ENCODE data around the gene PHC3.

PHC3 gene

DNA sequence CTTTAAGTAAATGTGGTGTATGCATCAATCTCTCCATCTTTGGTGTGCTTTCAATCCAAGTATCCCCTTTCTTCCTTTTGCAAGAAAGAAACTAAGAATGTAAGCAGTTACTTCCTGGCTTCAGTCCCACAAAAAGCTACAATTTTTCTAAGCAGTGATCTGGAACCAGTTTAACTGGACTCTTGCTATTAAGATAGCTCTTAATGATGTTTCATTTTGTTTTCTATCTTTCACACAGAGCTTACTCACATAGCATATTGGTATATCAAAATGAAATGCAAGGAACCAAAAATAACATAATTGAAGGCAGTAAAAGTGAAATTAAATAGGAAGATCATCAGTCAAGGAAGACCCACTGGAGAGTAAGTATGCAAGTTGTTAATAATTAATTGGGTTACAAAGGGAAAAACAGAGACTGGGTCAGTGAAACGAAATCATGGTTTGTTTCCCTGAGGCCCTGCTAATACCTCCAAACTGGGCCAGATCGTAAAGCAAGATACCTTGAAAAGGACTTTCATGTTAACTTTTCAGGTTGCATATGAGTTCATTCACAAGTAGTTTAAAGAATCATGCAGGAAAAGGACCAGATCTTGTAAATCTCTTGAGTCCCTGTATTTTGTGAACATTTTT, 101.9 kb downstream of the PHC3 start:
- no peak for DNase-seq (ENCODE audit: low spot score)

DNA sequence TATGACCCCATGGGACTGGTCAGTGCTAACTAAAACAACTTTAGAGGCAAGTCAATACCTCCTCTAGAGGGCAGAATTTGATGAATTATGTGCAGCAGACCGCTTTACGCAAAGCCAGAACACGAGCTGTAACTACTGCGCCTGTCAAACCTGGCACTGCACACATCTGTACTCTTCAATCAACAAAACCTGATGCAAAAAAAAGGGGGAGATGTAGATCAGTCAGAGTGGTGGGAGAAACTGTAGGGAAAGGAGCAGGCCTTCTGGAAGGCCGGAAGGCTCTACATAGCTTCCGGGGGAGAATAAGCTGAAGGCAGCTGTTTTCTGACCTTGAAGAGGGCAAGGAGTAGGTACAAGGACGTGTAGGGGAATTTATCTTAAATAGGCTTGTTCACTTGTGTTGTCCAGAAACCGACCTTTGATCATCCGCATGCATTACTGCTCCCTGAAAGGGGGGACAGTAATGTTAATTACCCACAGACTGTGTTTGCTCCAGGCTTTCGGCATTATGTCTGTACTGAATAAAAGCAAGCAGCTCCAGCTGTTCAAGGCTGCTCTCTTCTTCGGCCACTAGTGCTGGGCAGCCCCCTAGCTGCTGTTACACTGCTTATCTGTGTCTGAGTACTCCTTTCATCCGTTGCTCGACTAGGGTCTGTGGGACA, 102.8 kb downstream of the PHC3 start:
- DNase-seq (ENCODE audit: low spot score) = peak; percentile 25

DNA sequence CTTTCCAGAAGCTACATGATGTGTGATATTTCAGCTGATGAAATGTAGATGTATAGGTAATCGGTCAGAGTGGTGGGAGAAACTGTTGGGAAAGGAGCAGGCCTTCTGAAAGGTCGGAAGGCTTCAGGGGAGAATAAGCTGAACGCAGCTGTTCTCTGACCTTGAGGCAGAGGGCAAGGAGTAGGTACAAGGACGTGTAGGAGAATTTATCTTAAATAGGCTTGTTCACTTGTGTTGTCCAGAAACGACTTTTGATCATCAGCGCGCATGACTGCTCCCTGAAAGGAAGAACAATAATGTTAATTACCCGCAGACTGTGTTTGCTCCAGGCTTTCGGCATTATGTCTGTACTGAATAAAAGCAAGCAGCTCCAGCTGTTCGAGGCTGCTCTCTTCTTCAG, 104.2 kb downstream of the PHC3 start:
- no peak for DNase-seq (ENCODE audit: low spot score)

DNA sequence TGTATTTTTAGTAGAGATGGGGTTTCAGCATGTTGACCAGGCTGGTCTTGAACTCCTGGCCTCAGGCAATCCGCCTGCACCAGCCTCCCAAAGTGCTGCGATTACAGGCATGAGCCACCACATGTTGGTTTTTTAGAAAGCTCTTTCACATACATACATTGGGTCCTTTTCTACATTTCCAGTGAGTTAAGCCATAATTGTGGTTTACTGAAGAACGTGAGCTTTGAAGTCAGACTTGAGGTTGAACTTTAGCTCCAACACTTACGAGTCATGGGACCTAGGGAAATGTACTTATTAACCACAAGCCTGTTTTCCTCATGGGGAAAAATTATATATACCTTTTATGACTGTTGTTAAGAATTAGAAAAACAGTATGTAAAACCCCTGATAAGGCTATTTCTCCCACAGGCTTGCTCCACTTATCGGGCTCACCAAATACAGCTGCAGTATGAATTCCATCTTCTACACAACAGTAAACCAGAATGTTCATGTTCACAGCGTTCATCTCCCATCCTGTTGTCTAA, 104.8 kb downstream of the PHC3 start:
- DNase-seq (ENCODE audit: low spot score) = no peak

DNA sequence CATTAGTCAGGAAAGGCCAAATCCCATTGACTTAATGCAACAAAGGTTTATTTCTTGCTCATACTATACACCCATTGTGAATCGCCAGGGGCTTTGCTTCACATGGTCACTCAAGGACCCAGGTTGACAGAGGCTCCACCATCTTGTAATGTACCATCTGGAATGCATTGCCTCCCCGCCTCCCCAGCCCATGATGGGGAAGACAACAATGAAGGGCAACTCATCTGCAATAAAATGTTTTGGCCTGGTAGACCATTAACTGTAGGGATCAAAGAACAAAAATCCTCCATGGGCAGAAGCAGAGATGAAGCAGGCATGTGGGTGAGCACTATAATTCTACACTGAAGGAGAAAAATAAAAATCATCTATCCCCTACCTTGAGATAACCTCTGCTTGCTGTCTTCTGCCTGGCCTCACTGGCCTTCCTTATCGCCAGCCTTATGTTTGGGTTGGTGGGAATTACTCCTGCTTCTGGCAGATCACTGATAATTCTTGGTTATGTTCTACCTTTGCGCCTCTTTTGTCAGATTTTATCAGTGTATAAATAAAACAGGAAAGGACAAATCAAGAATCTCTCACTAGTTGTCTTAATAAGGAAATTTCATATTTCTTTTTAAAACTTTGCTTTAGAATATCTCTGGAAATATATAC, 106.0 kb downstream of the PHC3 start:
- DNase-seq (ENCODE audit: low spot score) = no peak

DNA sequence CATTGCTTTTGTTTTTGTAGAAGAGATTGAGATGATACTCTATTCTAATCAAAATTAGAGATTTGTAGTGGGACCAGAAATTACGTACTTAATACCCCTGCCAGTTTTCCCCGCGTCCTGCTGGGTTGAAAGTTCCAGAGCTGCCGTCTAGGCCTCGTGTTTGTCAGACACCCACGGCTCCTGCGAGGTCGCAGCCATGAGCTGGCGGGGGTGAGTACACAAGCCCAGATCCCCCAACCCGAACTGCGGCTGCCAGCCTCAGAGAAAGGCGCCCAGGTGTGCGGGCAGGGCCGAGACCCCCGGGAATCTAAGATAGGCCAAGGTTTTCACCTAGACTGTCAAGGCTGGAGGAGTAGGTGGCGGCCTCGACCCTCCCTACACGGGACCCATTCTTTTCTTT, 117.4 kb downstream of the PHC3 start:
- no peak for DNase-seq (ENCODE audit: low spot score)

DNA sequence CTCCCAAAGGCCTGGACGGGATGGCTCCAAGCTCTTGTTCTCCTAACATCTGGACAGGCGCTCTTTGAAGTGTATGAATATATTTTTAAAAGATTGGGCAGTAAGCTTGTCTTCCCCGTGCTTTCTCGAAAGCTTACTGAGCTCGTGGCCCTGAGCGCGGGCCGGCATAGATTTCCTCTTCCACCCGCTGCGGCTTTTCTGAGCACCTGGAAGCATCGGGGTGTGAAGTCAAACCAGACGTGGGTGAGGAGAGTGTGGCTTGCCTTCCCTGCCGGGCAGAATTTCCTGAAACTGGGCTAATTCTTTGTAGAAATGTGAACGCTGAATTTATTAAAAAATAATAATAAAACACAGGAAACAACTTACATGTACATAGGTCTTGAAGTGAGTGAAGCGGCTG, 117.8 kb downstream of the PHC3 start:
- no peak for DNase-seq (ENCODE audit: low spot score)

DNA sequence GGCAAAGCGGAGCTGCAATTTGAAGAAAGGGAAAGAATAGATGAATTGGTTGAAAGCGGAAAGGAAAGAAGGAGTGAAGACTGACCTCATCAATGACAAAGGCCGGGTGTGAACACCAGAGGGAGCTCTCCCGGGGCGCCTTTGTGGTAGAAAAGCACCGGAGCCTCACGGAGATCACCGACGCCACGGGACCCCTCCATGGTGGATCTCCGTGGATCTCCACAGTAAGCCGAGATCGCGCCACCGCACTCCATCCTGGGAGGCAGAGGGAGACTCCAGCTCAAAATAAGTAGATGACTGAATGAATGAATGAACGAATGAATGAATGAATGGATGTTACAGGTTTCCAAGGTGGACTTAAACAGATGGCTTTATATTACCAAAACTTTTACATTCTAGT, 118.8 kb downstream of the PHC3 start:
- no peak for DNase-seq (ENCODE audit: low spot score)

DNA sequence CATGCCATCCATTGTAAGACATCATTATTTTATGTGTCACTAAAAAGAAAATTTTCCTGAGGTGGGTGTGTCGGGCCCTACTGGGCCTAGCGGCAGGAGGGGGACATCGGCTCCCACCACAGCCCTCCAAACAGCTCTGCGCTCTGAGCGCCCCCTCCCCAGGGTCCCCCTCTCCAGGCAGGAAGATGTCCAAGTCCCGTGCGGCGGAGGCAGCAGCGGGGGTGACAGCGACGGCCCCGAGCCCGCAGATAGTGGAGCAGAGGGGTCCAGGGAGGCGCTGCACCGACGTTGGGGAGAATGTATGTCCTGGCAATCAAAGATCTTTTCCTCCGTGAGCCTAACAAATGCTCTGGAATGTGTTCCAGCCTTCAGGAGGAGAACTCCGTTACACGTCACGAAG, 119.5 kb downstream of the PHC3 start:
- DNase-seq (ENCODE audit: low spot score) = no peak

DNA sequence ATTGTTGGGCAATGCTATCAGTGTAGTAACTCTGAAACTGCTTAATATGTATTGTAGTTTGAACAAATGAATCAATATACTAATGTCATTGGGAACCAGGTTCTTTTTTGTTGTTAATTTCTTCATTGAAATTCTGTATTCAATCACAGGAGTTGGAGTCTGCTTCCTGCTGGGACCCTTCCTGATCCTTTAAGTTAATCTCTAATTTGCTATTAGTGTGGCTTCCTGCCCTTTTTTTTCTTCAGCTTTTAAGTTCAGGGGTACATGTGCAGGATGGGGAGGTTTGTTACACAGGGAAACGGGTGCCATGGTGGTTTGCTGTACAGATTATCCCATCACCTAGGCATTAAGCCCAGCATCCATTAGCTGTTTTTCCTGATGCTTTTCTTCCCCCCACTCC, 122.1 kb downstream of the PHC3 start:
- no peak for DNase-seq (ENCODE audit: low spot score)

DNA sequence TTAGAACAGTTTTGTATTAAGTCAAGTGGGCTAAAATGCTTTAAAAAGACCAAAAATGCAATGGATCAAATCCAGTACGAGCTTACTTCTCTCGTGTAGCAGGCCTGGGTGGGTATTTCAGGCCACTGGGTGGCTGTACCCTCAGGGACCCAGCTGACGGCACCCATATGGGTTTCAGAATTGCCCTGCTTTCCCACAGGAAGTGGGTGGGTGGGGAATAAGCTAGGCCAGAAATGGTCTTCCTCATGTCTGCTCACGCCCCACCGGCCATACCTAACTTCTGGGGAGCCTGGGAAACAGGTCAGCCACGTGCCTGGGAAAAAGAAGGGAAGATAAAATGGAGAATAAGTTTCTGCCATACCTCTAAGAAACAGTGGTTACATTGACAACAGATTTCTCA, 123.4 kb downstream of the PHC3 start:
- DNase-seq (ENCODE audit: low spot score) = no peak

DNA sequence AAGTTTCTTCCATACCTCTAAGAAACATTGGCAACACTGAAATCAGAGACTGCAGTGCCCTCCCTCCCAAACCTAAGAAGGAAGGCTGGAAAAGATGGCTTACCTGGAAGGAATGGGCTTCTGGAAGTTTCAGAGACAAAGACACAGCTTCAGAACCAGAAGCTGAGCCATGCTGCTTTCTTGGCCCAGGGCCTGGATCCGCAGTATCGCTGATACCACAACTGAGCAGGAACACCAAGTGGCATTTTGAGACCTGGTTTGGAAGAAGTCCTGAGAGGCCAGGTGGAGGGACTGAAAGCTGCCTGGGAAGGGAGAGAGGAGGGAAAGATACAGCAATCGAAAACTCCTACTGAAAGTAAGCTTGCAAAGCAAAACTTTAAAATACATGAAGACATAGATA, 124.0 kb downstream of the PHC3 start:
- no peak for DNase-seq (ENCODE audit: low spot score)

DNA sequence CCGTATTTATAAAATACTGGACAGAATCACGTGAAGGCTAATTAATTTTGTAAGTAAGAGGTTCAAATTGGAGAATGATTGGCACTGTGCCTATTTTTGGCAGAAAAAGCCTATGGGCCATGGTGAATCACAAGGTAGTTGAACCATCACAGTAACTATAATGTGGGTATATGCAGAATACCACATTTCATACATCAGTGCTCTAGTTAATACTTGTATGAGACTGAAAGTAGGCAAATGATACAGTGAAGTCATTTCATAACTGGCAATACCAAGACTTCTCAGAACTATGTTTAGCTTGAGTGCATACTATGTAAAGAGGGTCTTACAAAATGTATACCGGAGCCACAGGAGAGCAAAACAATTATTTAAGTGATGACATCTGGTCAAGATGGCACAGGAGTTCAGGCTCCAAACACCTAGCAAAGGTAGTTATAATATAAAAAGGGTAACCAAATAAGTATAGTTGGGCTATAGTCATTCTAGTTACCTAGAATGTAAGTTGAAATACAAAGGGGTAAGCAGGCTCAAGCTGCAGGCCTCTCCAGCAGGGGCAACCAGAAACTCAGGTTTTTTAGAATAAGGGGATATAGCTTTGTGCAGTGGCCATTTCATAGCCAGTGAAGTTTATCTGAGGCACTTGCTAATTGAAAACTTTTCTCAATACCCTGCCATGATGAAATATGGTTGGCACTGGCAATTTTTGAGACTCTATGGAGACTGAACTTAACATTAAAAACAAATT, 124.7 kb downstream of the PHC3 start:
- DNase-seq (ENCODE audit: low spot score) = no peak

DNA sequence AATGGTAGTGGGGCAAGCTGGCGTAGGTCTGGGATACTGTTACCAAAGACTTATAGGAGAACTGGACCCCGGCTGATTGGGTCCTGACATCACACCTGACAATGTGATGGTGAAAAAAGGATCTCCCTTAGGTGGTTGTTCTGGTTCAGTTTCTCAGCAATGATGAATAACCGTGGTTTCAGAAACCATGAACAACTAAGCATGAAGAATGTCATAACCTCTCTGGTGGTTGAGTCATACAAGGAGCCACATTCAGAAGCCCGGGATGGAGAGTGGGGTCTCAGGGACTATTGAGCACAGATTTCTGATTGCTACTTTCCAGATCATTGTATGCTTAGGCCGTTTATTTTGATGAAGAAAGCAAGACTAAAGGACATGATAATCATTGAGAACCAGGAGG, 126.3 kb downstream of the PHC3 start:
- no peak for DNase-seq (ENCODE audit: low spot score)

DNA sequence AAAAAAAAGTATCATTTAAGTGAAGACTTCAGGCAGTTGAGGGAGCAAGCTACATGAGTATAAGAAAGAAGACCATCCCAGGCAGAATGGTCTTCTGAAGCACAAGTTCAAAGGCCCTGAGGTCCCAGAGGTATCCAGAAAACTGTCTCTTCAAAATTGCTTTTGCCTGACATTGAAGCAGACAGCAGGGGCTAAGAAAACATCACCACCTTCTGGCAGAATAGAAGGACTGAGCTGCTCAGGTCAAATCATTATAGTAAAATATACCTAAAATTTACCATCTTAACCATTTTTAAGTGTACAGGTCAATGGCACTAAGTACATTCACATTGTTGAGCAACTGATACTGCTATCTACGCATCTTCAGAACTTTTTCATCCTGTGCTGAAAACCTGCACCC, 127.3 kb downstream of the PHC3 start:
- no peak for DNase-seq (ENCODE audit: low spot score)

DNA sequence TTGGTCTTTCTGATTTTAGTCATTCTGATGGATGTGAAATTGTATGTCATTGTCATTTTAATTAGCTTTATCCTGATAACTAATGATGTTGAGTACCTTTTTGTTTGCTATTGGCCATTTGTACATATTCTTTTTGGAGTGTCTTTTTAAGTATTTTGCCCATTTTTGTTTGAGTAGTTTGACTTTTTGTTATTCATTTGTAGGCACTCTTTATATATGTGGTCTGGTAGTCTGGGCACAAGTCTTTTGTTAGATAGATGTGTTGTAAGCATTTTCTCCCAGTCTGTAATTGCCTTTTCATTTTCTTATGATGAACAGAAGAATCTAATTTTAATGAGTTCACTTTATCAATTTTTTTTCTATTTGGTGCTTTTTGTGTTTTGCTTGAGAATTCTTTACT, 129.1 kb downstream of the PHC3 start:
- DNase-seq (ENCODE audit: low spot score) = no peak

DNA sequence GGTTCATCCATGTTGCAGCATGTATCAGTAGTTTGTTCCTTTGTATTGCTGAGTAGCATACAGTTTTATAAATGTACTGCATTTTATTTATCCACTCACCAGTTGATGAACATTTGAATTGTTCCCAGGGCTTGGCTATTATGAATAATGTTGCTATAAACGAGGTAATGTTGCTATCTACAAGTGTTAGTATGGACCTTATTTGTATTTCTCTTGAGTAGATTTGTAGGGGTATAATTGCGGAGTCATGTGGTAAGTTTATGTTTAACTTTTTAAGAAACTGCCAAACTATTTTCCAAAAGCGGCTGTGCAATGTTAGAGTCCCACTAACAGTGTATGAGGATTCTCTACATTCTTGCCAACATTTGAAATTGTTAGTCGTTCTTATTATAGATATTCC, 130.8 kb downstream of the PHC3 start:
- DNase-seq (ENCODE audit: low spot score) = no peak

DNA sequence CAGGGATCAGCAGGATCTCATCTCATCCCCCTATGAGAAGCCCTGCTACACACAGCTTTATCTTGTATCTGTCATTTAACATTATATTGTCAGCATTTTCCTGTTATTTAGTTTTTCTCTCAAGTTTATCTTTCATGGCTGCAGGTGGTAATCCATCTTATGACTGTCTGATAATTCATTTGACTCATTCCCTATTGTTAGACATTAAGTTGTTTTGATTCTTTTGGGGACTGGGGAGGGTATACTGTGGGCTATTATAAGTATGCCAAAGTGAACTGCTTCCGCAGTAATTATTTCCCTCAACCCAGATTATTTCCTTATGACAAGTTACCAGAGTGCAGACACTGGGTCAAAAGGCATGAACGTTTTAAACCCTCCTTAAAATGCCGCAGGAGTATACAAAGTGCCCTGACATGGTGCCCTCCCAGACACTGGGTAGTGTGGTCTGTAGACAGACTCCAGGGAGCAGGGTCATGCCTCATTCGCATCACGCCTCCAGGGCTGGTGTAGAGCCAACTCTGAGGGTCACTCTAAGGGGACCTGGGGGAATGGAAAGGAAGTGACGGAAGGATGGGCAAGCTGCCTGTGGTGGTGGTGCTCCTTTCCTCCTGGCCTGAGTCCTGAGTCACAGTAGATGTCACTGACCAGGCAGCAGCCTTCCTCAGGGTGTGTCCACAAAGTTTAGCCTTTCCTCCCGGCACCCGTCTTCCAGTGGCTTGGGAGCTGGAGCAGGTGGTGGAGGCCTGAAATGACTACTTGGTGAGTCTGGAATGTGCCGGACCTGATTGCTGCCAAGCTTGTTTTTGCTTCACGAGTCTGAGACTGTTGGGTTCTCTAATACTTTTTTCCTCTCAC, 132.2 kb downstream of the PHC3 start:
- DNase-seq (ENCODE audit: low spot score) = no peak

DNA sequence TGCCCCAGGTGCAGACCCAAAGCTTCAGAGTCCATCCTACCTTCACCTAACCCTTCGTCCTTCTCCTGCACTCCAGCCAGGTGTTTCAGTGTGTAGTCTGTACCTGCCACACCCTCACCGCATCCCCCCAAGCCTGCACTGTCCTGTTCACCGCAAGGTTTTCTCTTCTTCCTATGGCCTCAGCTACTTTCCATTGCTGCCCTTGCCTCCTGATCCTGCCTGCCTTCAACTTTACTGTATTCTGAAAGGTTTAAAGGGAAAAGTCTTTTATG, 134.5 kb downstream of the PHC3 start:
- no peak for DNase-seq (ENCODE audit: low spot score)

DNA sequence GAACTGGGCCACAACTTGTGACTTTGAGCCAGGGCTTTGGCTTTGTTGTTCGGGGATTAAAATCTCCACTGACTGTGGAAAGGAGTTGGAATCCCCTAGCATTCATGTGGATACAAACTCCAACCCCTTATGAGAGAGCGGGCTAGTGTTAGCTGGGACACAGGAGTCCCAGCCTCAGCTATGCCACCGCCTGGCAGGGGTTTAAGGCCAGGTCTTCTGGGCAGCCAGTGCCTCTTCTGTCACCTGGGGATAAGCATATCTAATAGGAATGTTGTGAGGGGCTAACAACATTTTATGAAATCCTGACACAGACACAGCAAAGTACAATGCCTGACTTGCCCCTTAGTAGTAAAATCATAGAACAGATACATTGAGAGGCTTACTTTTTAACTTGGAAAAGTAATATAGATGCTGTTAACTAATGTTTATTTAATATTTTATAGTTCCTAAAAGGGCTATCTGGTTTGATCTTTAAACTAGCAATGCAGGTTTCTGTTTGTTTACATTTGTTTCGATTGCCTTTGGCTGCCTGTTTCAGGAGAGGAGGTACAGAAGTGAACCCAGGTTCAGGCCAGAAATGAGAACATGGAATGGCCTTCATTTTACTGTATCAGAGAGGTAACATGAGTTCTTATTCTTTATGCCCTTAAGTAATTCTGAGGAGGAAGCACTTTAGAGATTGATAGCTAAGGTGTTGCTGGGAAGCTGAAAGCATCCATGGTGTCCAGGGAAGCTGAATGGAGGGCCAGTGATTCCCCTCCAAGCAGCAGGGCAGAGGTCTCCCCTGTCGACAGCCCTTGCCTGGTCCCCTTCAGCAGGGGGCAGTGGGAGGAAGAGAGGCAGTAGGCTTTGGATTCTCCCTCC, 135.0 kb downstream of the PHC3 start:
- DNase-seq (ENCODE audit: low spot score) = no peak

DNA sequence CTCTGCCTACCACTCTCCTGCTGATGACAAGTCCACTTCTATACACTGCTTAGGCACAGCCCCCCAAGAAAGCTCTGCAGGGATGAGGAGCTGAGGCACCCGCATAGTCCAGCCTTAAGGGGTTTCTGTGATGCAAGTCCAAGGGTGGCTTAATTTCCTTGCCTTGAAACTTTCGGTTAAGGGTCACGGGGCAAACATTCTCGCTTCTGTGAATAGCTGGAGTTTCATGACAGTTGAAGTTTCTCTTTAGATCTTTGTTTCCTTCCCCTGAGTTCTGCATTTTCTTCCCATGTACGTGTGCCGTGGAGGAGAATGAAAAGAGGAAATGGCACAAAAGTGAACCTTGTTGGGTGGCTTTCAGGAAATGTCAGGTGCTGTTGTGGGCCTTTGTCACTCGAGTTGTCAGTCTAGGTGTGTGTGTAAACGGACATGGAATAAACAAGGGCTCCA, 136.7 kb downstream of the PHC3 start:
- DNase-seq (ENCODE audit: low spot score) = no peak

Measured in SK-N-DZ (cell line).